Measurements from ENCODE around the gene MRGPRD. TPM values are rescaled to one million over a fixed set of nuclear protein-coding genes. Genes with fewer than 3 reads are reported as not detected.

Gene MRGPRD
- total RNA-seq, 1 experiment from 2014 or later, result not detected

DNA sequence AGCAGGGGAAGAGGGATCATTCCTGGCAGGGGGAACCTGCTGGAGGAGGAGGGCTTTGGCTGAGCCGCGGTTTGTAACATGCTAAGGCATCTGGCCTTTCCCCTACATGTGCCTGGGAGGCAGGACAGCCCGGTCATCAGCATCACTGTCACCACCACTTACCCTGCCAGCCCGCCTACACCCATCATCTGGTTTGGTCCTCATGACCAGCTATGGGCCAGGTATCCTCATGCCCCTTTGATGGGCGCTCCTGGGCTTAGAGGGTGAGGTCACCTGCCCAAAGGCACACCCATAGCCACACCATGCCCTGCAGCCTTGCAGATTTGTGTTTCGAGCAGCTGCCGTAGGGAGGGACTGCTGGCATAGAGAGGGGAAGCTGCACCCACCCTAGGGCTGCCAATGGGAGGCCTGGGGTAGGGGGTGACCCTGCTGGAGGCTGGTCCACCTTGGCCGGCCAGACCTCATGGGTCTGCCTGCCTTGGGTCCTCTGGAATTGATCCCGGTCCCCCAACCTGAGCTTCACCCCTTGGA lies 29.6 kb upstream of the MRGPRD start:
- no peak overlapping the region for H3K27ac Mint-ChIP-seq
- POLR2A ChIA-PET, result interaction anchor here (1.0 kb wide), 1 partner anchor 32 kb away, joined by 3 read pairs; no protein-coding TSS in a partner anchor
- H3K9me3 Mint-ChIP-seq, result no peaks in the 10 kb centered on the region
- DNase-seq (ENCODE audit: low spot score) (no peak), ATAC-seq (no peak)
- peaks cover 41% of the 10 kb centered on the region for H3K4me1 Mint-ChIP-seq
- no peaks in the 10 kb centered on the region for H3K36me3 Mint-ChIP-seq
- no peak for TF ChIP-seq RELA (CRISPR knock-in tag; IDR thresholded peaks at IDR 0.05; ENCODE audit: borderline replicate concordance)
- CTCF ChIA-PET, result interaction anchor here (0.6 to 6.6 kb wide), 8 partner anchors 10 to 76 kb away, joined by 3 to 50 read pairs (median 12); partner anchors contain the start of gene TPCN2
- H3K27me3 Mint-ChIP-seq (ENCODE audit: low read depth), result peaks cover 5% of the 10 kb centered on the region
- peak overlapping the region; percentile 10 for H3K4me3 Mint-ChIP-seq

DNA sequence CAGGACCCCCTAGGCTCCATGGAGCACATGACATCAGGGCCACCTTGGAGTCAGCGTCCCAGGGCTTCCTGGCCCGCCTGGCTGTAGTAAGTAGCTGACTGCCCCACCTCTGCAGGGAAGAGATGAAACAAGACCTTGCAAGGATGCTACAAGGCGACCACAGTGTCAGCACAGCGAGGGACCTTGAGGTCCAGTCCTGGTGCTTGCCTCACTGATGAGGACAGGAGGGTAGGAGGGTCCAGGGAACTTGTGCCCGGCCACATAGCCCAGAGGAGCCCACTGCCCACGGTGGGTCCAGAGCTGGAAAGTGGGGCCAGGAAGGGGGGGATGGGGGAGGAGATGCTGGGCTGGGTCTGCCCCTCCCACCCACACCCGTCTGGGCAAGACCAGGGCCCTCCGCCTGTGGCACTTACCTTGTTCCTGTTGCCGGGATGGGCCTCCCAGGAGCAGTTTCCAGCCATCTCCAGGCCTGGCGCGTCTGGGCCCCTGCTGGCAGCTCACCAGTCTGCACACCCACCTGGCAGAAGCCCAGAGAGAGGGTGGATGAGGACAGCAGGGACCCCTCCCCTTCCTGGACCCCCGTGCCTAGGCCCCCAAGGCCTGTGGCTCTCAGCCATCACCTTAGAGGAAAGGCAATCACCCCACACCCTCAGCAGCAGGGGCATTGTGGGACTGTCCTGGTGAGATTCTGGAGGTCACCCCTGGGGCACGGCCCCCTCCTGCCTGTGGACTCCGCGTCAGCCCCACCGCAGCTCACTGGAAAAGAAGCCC lies 28.8 kb upstream of the MRGPRD start:
- Mint-ChIP-seq H3K36me3 (no peaks in the 10 kb centered on the region), H3K27ac (no peak overlapping the region), H3K4me3 (no peak overlapping the region), H3K9me3 (no peaks in the 10 kb centered on the region), H3K4me1 (peaks cover 37% of the 10 kb centered on the region), H3K27me3 (ENCODE audit: low read depth) (peaks cover 5% of the 10 kb centered on the region)
- ATAC-seq, result no peak
- CTCF ChIA-PET, result interaction anchor here (0.5 to 6.6 kb wide), 5 partner anchors 35 to 946 kb away, joined by 3 to 50 read pairs (median 18); partner anchors contain the start of gene TPCN2
- POLR2A ChIA-PET, result no interaction called here
- TF ChIP-seq, protein P1, sequence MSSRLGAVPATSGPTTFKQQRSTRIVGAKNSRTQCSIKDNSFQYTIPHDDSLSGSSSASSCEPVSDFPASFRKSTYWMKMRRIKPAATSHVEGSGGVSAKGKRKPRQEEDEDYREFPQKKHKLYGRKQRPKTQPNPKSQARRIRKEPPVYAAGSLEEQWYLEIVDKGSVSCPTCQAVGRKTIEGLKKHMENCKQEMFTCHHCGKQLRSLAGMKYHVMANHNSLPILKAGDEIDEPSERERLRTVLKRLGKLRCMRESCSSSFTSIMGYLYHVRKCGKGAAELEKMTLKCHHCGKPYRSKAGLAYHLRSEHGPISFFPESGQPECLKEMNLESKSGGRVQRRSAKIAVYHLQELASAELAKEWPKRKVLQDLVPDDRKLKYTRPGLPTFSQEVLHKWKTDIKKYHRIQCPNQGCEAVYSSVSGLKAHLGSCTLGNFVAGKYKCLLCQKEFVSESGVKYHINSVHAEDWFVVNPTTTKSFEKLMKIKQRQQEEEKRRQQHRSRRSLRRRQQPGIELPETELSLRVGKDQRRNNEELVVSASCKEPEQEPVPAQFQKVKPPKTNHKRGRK (CRISPR knock-in tag; IDR thresholded peaks at IDR 0.05; ENCODE audit: borderline replicate concordance), result no peak
- TF ChIP-seq ELF4 (CRISPR knock-in tag; IDR thresholded peaks at IDR 0.05; ENCODE audit: low read depth), result no peak
- DNase-seq (ENCODE audit: low spot score), result no peak

DNA sequence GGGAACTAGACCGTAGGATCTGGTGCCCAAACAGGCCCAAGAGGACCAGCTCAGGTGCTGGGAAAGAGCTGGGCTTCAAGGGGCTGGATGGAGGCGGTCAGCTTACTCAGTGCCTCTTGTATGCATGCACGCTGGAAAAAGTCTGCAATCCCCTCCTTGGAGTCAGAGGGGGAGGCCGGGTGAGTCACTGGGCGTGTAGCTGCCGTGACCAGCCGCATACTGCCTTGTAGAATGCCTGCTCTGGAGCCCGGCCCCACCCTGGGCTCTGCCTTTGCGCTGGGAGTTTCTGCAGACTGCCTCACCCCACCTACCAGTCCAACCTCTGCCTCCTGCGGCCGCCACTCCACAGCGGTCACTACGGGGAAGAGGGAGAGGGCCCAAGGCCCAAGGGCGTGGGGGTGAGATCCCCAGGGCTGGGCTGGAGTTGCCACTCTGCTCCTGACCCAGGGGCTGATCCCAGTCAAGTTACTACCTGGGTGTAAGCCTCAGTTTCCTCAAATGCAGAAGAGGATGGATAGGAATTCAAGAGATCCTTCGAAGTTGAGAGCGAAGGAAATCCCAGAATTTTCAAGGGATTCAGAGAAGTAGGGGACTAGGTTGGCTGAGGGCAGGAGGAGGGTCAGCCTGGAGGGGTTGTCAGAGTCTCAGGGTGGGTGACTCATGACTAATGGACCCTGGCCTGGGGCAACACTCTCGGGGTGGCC lies 28.1 kb upstream of the MRGPRD start:
- CTCF ChIA-PET, result interaction anchor here (0.9 to 1.7 kb wide), 2 partner anchors 12 to 35 kb away, joined by 3 to 6 read pairs; no protein-coding TSS in a partner anchor
- Mint-ChIP-seq H3K9me3 (no peaks in the 10 kb centered on the region), H3K4me1 (peaks cover 30% of the 10 kb centered on the region), H3K36me3 (no peaks in the 10 kb centered on the region), H3K27ac (no peak overlapping the region), H3K4me3 (no peak overlapping the region), H3K27me3 (ENCODE audit: low read depth) (peaks cover 5% of the 10 kb centered on the region)
- DNase-seq (ENCODE audit: low spot score) (no peak), ATAC-seq (no peak)
- POLR2A ChIA-PET, result no interaction called here
- no peak for TF ChIP-seq NR2C2 (CRISPR knock-in tag; IDR thresholded peaks at IDR 0.05)
- TF ChIP-seq, protein P2, sequence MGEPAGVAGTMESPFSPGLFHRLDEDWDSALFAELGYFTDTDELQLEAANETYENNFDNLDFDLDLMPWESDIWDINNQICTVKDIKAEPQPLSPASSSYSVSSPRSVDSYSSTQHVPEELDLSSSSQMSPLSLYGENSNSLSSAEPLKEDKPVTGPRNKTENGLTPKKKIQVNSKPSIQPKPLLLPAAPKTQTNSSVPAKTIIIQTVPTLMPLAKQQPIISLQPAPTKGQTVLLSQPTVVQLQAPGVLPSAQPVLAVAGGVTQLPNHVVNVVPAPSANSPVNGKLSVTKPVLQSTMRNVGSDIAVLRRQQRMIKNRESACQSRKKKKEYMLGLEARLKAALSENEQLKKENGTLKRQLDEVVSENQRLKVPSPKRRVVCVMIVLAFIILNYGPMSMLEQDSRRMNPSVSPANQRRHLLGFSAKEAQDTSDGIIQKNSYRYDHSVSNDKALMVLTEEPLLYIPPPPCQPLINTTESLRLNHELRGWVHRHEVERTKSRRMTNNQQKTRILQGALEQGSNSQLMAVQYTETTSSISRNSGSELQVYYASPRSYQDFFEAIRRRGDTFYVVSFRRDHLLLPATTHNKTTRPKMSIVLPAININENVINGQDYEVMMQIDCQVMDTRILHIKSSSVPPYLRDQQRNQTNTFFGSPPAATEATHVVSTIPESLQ (CRISPR knock-in tag; IDR thresholded peaks at IDR 0.05), result no peak
- TF ChIP-seq, protein P3, sequence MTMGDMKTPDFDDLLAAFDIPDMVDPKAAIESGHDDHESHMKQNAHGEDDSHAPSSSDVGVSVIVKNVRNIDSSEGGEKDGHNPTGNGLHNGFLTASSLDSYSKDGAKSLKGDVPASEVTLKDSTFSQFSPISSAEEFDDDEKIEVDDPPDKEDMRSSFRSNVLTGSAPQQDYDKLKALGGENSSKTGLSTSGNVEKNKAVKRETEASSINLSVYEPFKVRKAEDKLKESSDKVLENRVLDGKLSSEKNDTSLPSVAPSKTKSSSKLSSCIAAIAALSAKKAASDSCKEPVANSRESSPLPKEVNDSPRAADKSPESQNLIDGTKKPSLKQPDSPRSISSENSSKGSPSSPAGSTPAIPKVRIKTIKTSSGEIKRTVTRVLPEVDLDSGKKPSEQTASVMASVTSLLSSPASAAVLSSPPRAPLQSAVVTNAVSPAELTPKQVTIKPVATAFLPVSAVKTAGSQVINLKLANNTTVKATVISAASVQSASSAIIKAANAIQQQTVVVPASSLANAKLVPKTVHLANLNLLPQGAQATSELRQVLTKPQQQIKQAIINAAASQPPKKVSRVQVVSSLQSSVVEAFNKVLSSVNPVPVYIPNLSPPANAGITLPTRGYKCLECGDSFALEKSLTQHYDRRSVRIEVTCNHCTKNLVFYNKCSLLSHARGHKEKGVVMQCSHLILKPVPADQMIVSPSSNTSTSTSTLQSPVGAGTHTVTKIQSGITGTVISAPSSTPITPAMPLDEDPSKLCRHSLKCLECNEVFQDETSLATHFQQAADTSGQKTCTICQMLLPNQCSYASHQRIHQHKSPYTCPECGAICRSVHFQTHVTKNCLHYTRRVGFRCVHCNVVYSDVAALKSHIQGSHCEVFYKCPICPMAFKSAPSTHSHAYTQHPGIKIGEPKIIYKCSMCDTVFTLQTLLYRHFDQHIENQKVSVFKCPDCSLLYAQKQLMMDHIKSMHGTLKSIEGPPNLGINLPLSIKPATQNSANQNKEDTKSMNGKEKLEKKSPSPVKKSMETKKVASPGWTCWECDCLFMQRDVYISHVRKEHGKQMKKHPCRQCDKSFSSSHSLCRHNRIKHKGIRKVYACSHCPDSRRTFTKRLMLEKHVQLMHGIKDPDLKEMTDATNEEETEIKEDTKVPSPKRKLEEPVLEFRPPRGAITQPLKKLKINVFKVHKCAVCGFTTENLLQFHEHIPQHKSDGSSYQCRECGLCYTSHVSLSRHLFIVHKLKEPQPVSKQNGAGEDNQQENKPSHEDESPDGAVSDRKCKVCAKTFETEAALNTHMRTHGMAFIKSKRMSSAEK (CRISPR knock-in tag; IDR thresholded peaks at IDR 0.05; ENCODE audit: borderline replicate concordance), result no peak
- TF ChIP-seq CREM (CRISPR knock-in tag; IDR thresholded peaks at IDR 0.05), result no peak
- TF ChIP-seq TP53 (CRISPR knock-in tag; IDR thresholded peaks at IDR 0.05), result no peak
- TF ChIP-seq, protein P4, sequence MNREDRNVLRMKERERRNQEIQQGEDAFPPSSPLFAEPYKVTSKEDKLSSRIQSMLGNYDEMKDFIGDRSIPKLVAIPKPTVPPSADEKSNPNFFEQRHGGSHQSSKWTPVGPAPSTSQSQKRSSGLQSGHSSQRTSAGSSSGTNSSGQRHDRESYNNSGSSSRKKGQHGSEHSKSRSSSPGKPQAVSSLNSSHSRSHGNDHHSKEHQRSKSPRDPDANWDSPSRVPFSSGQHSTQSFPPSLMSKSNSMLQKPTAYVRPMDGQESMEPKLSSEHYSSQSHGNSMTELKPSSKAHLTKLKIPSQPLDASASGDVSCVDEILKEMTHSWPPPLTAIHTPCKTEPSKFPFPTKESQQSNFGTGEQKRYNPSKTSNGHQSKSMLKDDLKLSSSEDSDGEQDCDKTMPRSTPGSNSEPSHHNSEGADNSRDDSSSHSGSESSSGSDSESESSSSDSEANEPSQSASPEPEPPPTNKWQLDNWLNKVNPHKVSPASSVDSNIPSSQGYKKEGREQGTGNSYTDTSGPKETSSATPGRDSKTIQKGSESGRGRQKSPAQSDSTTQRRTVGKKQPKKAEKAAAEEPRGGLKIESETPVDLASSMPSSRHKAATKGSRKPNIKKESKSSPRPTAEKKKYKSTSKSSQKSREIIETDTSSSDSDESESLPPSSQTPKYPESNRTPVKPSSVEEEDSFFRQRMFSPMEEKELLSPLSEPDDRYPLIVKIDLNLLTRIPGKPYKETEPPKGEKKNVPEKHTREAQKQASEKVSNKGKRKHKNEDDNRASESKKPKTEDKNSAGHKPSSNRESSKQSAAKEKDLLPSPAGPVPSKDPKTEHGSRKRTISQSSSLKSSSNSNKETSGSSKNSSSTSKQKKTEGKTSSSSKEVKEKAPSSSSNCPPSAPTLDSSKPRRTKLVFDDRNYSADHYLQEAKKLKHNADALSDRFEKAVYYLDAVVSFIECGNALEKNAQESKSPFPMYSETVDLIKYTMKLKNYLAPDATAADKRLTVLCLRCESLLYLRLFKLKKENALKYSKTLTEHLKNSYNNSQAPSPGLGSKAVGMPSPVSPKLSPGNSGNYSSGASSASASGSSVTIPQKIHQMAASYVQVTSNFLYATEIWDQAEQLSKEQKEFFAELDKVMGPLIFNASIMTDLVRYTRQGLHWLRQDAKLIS (CRISPR knock-in tag; IDR thresholded peaks at IDR 0.05; ENCODE audit: borderline replicate concordance), result no peak
- TF ChIP-seq FOXJ3 (CRISPR knock-in tag; IDR thresholded peaks at IDR 0.05; ENCODE audit: borderline replicate concordance), result no peak
- no peak for TF ChIP-seq RELA (CRISPR knock-in tag; IDR thresholded peaks at IDR 0.05; ENCODE audit: borderline replicate concordance)
- no peak for TF ChIP-seq SP1 (CRISPR knock-in tag; conservative IDR thresholded peaks at IDR 0.05)
- TF ChIP-seq, protein P5, sequence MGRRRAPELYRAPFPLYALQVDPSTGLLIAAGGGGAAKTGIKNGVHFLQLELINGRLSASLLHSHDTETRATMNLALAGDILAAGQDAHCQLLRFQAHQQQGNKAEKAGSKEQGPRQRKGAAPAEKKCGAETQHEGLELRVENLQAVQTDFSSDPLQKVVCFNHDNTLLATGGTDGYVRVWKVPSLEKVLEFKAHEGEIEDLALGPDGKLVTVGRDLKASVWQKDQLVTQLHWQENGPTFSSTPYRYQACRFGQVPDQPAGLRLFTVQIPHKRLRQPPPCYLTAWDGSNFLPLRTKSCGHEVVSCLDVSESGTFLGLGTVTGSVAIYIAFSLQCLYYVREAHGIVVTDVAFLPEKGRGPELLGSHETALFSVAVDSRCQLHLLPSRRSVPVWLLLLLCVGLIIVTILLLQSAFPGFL (CRISPR knock-in tag; IDR thresholded peaks at IDR 0.05; ENCODE audit: borderline replicate concordance), result no peak
- TF ChIP-seq ZNF138 (CRISPR knock-in tag; conservative IDR thresholded peaks at IDR 0.05), result no peak

All from WTC11 (cell line).